OCI-LY7 (cell line): Measurements from ENCODE around the gene IQGAP1. TPM values are rescaled to one million over a fixed set of nuclear protein-coding genes. Genes with fewer than 3 reads are reported as not detected.

Experiments used
- BruUV-seq: library from RNA; stranded (reverse); fragments of 400-500 nt; replicated peaks from 2 replicates; lab custom pipeline; 2021; lab: Mats Ljungman, UMichigan
- CTCF ChIA-PET: fragments of 300-600 bp; sonication (Branson Sonifier 250); formaldehyde crosslinking; loops from one replicate; lab custom pipeline; 2022; ENCODE audit warnings: antibody characterized with exemption; ENCODE audit not compliant: unreplicated experiment; lab: Charles Lee
- POLR2A ChIA-PET: fragments of 300-600 bp; sonication (Branson Sonifier 250); formaldehyde crosslinking; loops from one replicate; lab custom pipeline; 2022; ENCODE audit warnings: antibody characterized with exemption; lab: Charles Lee
- DNase-seq: peaks from one replicate; pipeline ENCODE4 v3.0.0-alpha.2; 2015; ENCODE audit warnings: low spot score
- H2AFZ ChIP-seq: fragments of 200-600 bp; sonication (generic), shearing (Covaris generic); 2 replicates; pipeline ENCODE4 v1.6.1; 2014; ENCODE audit warnings: mild to moderate bottlenecking, antibody characterized with exemption, low read length, moderate library complexity
- H3K27ac ChIP-seq: fragments of 200-600 bp; sonication (generic); 2 replicates; pipeline ENCODE4 v1.5.1; 2014; ENCODE audit warnings: mixed run types, low read depth, mild to moderate bottlenecking, moderate library complexity, low read length, inconsistent platforms; ENCODE audit not compliant: poor library complexity, severe bottlenecking
- H3K36me3 ChIP-seq: fragments of 200-600 bp; sonication (generic); 2 replicates; pipeline ENCODE4 v1.6.1; 2014; ENCODE audit warnings: mild to moderate bottlenecking, antibody characterized with exemption, low read length, moderate library complexity, mixed read lengths; ENCODE audit not compliant: insufficient read depth
- H3K4me1 ChIP-seq: fragments of 200-600 bp; sonication (generic); 2 replicates; pipeline ENCODE4 v1.5.1; 2014; ENCODE audit warnings: mild to moderate bottlenecking, low read length; ENCODE audit not compliant: insufficient read depth, poor library complexity, severe bottlenecking
- H3K4me2 ChIP-seq: fragments of 200-600 bp; sonication (generic); 2 replicates; pipeline ENCODE4 v1.6.1; 2014; ENCODE audit warnings: mild to moderate bottlenecking, low read length
- H3K4me3 ChIP-seq: fragments of 200-600 bp; sonication (generic); 2 replicates; pipeline ENCODE4 v1.5.1; 2014; ENCODE audit warnings: mild to moderate bottlenecking, low read depth, low read length; ENCODE audit not compliant: poor library complexity, severe bottlenecking
- H3K79me2 ChIP-seq: fragments of 200-600 bp; sonication (generic); 2 replicates; pipeline ENCODE4 v1.6.1; 2016; ENCODE audit warnings: low read depth, mild to moderate bottlenecking, low read length, moderate library complexity, mixed read lengths; ENCODE audit not compliant: insufficient read depth
- H3K9me2 ChIP-seq: fragments of 200-600 bp; sonication (generic); 2 replicates; pipeline ENCODE4 v1.6.1; 2016; ENCODE audit warnings: mild to moderate bottlenecking, low read length, mixed read lengths; ENCODE audit not compliant: insufficient read depth
- H3K9me3 ChIP-seq: fragments of 200-600 bp; sonication (generic); 2 replicates; pipeline ENCODE4 v1.6.1; 2014; ENCODE audit warnings: mild to moderate bottlenecking, mixed run types, low read length, mixed read lengths
- H4K20me1 ChIP-seq: fragments of 200-600 bp; sonication (generic); 2 replicates; pipeline ENCODE4 v1.6.1; 2014; ENCODE audit warnings: mild to moderate bottlenecking, antibody characterized with exemption, low read length, moderate library complexity, mixed read lengths; ENCODE audit not compliant: insufficient read depth
- EZH2phosphoT487 ChIP-seq: fragments of 200-600 bp; sonication (generic); IDR thresholded peaks from 2 replicates; pipeline ENCODE4 v1.6.1; 2018; ENCODE audit warnings: low read depth, borderline replicate concordance, mild to moderate bottlenecking, mixed run types, antibody characterized with exemption, low read length, moderate library complexity, mixed read lengths
- intact Hi-C: fragments of 100-400 bp; cut with micrococcal nuclease; formaldehyde crosslinking; loops from one replicate; pipeline ENCODE4 v1.10.0; 2022; ENCODE audit not compliant: unreplicated experiment
- total RNA-seq, 2 experiments: library from RNA; depleted of rRNA in 1 of 2; stranded (reverse); fragments of >200 nt in 1 of 2; shearing (Covaris generic) in 1 of 2; gene quantifications; 2 replicates each; pipeline ENCODE4 v1.2.3, GENCODE V29; 2014 to 2022
- TF ChIP-seq, protein P1 (sequence below): fragments of 200-600 bp; sonication (generic); conservative IDR thresholded peaks from 2 replicates; pipeline ENCODE4 v1.5.1; 2014; ENCODE audit warnings: mild to moderate bottlenecking, antibody characterized with exemption, low read length, moderate library complexity, mixed read lengths

The IQGAP1 gene
- total RNA-seq, 2 experiments from 2014 or later = 98.7 to 114 TPM

DNA sequence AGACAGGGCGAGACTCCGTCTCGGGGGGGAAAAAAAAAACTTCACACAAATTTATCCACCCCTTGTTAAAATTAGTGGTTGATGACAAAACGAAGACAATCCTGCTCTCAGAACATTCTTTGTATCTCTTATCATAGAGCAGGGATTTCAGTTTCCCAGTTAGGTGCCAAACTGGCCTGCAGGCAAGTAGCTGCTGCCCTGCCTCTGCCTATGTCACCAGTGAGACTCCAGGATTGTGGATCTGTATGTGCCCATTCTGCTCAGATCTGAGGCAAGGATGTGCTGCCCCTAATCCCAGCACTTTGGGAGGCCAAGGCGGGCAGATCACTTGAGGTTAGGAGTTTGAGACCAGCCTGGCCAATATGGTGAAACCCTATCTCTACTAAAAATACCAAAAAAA is 54.4 kb downstream of the IQGAP1 start:
- Histone ChIP-seq H3K36me3 (peaks cover 78% of the 10 kb centered on the region), H3K27ac (no peak overlapping the region), H3K4me3 (no peak overlapping the region), H3K9me3 (no peaks in the 10 kb centered on the region), H4K20me1 (no peaks in the 10 kb centered on the region), H3K4me2 (no peak overlapping the region), H2AFZ (no peak overlapping the region), H3K79me2 (no peaks in the 10 kb centered on the region), H3K9me2 (no peaks in the 10 kb centered on the region), H3K4me1 (peaks cover 7% of the 10 kb centered on the region)
- TF ChIP-seq, protein P1, sequence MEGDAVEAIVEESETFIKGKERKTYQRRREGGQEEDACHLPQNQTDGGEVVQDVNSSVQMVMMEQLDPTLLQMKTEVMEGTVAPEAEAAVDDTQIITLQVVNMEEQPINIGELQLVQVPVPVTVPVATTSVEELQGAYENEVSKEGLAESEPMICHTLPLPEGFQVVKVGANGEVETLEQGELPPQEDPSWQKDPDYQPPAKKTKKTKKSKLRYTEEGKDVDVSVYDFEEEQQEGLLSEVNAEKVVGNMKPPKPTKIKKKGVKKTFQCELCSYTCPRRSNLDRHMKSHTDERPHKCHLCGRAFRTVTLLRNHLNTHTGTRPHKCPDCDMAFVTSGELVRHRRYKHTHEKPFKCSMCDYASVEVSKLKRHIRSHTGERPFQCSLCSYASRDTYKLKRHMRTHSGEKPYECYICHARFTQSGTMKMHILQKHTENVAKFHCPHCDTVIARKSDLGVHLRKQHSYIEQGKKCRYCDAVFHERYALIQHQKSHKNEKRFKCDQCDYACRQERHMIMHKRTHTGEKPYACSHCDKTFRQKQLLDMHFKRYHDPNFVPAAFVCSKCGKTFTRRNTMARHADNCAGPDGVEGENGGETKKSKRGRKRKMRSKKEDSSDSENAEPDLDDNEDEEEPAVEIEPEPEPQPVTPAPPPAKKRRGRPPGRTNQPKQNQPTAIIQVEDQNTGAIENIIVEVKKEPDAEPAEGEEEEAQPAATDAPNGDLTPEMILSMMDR = no peak
- TF ChIP-seq EZH2phosphoT487 = no peak
- ChIA-PET POLR2A (interaction anchor here (0.7 kb wide), 1 partner anchor 27 kb away, joined by 3 read pairs; no protein-coding TSS in a partner anchor), CTCF (no interaction called here)
- BruUV-seq = no TSS peak
- intact Hi-C loops = no loop called here
- DNase-seq = no peak

DNA sequence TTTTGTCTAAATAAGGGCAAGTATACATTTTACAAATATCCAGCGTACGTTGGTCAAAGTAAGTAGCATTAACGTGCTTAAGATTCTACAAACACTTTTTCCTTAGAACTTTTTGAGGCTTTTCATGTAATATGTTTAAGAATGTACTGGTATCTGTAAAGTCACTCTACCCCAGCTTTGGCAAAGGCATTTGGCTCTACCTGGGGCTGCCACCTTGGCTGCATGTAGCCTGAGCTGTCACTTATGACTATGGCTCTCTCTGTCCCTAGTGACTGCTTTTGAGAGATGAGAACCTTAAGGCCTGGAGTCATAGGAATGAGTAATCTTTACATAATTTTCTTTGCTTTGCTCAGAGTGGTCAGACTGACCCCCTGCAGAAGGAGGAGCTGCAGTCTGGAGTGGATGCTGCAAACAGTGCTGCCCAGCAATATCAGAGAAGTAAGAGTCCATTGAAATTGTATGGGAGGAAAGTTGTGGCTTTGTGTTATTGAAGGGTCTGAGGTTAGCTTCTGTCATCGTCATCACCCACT is 61.2 kb downstream of the IQGAP1 start:
- Histone ChIP-seq H4K20me1 (no peaks in the 10 kb centered on the region), H3K4me2 (no peak overlapping the region), H3K79me2 (no peaks in the 10 kb centered on the region), H3K9me3 (no peaks in the 10 kb centered on the region), H3K9me2 (no peaks in the 10 kb centered on the region), H2AFZ (no peak overlapping the region), H3K4me3 (no peak overlapping the region), H3K27ac (no peak overlapping the region), H3K4me1 (no peaks in the 10 kb centered on the region), H3K36me3 (peaks cover 93% of the 10 kb centered on the region)
- TF ChIP-seq, protein P1 = no peak
- TF ChIP-seq EZH2phosphoT487 = no peak
- DNase-seq = no peak
- ChIA-PET POLR2A (interaction anchor here (1.3 to 1.9 kb wide), 2 partner anchors 13 to 75 kb away, joined by 5 read pairs; no protein-coding TSS in a partner anchor), CTCF (no interaction called here)
- BruUV-seq = no TSS peak
- intact Hi-C loops = no loop called here

DNA sequence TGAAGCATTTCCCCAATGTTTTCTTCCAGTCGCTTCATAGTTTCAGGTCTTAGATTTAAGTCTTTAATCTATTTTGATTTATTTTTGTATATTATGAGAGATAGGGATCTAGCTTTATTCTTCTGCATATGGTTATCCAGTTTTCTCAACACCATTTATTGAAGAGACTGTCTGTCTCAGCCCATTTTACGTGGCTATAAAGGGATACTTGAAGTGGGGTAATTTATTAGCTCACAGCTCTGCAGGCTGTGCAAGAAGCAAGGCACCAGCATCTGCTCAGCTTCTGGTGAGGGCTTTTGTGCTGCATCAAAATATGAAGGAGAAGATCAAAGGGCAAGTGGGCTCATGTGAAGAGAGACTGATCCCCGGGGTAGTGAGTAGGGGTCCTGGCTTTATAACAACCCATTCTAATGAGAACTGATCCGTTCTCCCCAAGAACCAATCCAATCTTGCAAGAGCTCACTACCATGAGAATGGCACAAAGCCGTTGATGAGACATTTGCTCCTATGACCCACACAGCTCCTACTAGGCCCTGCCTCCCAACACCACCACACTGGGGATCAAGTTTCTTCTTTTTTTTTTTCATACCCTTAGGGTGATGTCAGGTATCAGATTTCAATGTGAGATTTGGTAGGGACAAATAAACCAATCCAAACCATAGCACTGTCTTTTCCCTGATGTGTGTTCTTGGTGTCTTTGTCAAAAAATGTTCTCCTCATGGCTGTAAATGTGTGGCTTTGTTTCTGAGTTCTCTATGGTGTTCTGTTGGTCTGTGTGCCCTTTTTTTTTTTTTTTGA is 63.2 kb downstream of the IQGAP1 start:
- Histone ChIP-seq H3K36me3 (peaks cover 94% of the 10 kb centered on the region), H3K4me1 (no peaks in the 10 kb centered on the region), H3K4me2 (no peak overlapping the region), H4K20me1 (no peaks in the 10 kb centered on the region), H3K9me3 (no peaks in the 10 kb centered on the region), H3K27ac (no peak overlapping the region), H2AFZ (no peak overlapping the region), H3K79me2 (no peaks in the 10 kb centered on the region), H3K9me2 (no peaks in the 10 kb centered on the region), H3K4me3 (no peak overlapping the region)
- TF ChIP-seq EZH2phosphoT487 = no peak
- TF ChIP-seq, protein P1 = no peak
- POLR2A ChIA-PET = interaction anchor here (0.5 to 1.7 kb wide), 2 partner anchors 13 to 577 kb away, joined by 4 to 6 read pairs; no protein-coding TSS in a partner anchor
- CTCF ChIA-PET = no interaction called here
- DNase-seq = no peak
- intact Hi-C loops = no loop called here
- BruUV-seq = no TSS peak
